Aorta (tissue), 5 donors: Measurements from ENCODE around the gene MRPL18. TPM values are rescaled to one million over a fixed set of nuclear protein-coding genes. Genes with fewer than 3 reads are reported as not detected.

ENCODE experiments used
- ATAC-seq: fragments of 200-7000 bp; cut with Tn5 transposase; one replicate; pipeline ENCODE4 v1.9.1; 2022; ENCODE audit warnings: moderate library complexity; ENCODE audit not compliant: low FRiP score
- DNase-seq, 2 donors: peaks; one replicate each; pipeline ENCODE4 v3.0.0-alpha.2; 2020
- H3K27ac ChIP-seq, 2 donors: one replicate each; pipeline ENCODE4 v1.5.1; 2013; ENCODE audit warnings: low read length in 2 of 2, mild to moderate bottlenecking in 2 of 2, moderate library complexity in 2 of 2, control low read depth in 1 of 2, inconsistent platforms in 1 of 2, low read depth in 1 of 2
- H3K27me3 ChIP-seq, 2 donors: one replicate each; pipeline ENCODE4 v1.6.1; 2013; ENCODE audit warnings: control low read depth in 1 of 2, low read length in 1 of 2, mild to moderate bottlenecking in 1 of 2, moderate library complexity in 1 of 2; ENCODE audit not compliant: insufficient read depth in 2 of 2, control insufficient read depth in 1 of 2
- H3K36me3 ChIP-seq, 2 donors: one replicate each; pipeline ENCODE4 v1.6.1; 2013; ENCODE audit warnings: control low read depth in 1 of 2, low read length in 1 of 2, mild to moderate bottlenecking in 1 of 2; ENCODE audit not compliant: insufficient read depth in 2 of 2, control insufficient read depth in 1 of 2
- H3K4me1 ChIP-seq, 2 donors: one replicate each; pipeline ENCODE4 v1.6.1; 2013; ENCODE audit warnings: low read length in 2 of 2, control low read depth in 1 of 2, mild to moderate bottlenecking in 1 of 2, moderate library complexity in 1 of 2; ENCODE audit not compliant: insufficient read depth in 2 of 2, control insufficient read depth in 1 of 2
- H3K4me3 ChIP-seq, 2 donors: one replicate each; pipeline ENCODE4 v1.5.1; 2013; ENCODE audit warnings: low read length in 2 of 2, control low read depth in 1 of 2, mild to moderate bottlenecking in 1 of 2
- H3K9me3 ChIP-seq: one replicate; pipeline ENCODE4 v1.6.1; 2013; ENCODE audit warnings: mild to moderate bottlenecking, low read length; ENCODE audit not compliant: control insufficient read depth
- WGBS, 2 donors: extraction: QIAGEN DNeasy Blood & Tissue Kit; methylation state at CpG; one replicate each; pipeline ENCODE4 v1.1.7; 2013; 5-methylcytosine and 5-hydroxymethylcytosine counted together
- intact Hi-C, 2 donors: fragments of 100-400 bp; cut with DNase I; formaldehyde crosslinking; loops; one replicate each; pipeline versions ENCODE4 v1.14.2 to v1.15.0; 2022
- polyA plus RNA-seq, 2 donors: library from polyadenylated mRNA; stranded (reverse); fragments of 200-250 nt; gene quantifications; one replicate each; pipeline ENCODE4 v1.2.3, GENCODE V29; 2013
- total RNA-seq, 2 donors: library from RNA; stranded (reverse); fragmentation: NEBNext Ultra II Directional; extraction: Animal tissue kit (Norgen Biotek cat#: 25700); gene quantifications; one replicate each; pipeline ENCODE4 v1.2.1, GENCODE V29; 2021
- donor health status: healthy with polysubstance abuse.
- donor health status: Bipolar disorder and iron deficiency.
- donor health status: DM: no; HTN: no; CAD: no.
- donor health status: DM: no; HTN: no; CAD: no.
- donor health status: DM: yes; HTN: yes; CAD: no.

The MRPL18 gene
- total and polyA plus RNA-seq, 4 donors: 38.8 to 83.3 (median 55.0) TPM

- H3K27ac ChIP-seq: peak overlapping the region in 1 of 2 donors; percentile 12
- intact Hi-C loops: no loop called here
- peak; percentile 48 for ATAC-seq
- no peak for DNase-seq
- no peak overlapping the region for H3K4me3 ChIP-seq
- no peaks in the 10 kb centered on the region for H3K36me3 ChIP-seq
- WGBS, 2 donors: 66 to 72% methylated on average over 29 of the region's 29 CpGs
- H3K9me3 ChIP-seq: no peaks in the 10 kb centered on the region
- H3K27me3 ChIP-seq: no peaks in the 10 kb centered on the region
- H3K4me1 ChIP-seq: peaks cover 0 to 4% of the 10 kb centered on the region in 2 donors
Observed at GRCh38 chr6:159836718-159837490, 46.6 kb downstream of the MRPL18 start.

GRCh38 chr6:159837511-159837910 lies 47.2 kb downstream of the MRPL18 start:
- H3K4me3 ChIP-seq: no peak overlapping the region
- H3K27me3 ChIP-seq: no peaks in the 10 kb centered on the region
- no peaks in the 10 kb centered on the region for H3K36me3 ChIP-seq
- no peak for ATAC-seq
- H3K4me1 ChIP-seq: peaks cover 0 to 4% of the 10 kb centered on the region in 2 donors
- intact Hi-C loops: no loop called here
- WGBS, 2 donors: 83 to 89% methylated on average over 8 of the region's 8 CpGs
- DNase-seq: no peak
- no peaks in the 10 kb centered on the region for H3K9me3 ChIP-seq
- H3K27ac ChIP-seq: no peak overlapping the region

GRCh38 chr6:159838020-159838744 lies 47.9 kb downstream of the MRPL18 start:
- WGBS, 2 donors: 83 to 87% methylated on average over 7 of the region's 7 CpGs
- intact Hi-C loops: no loop called here

GRCh38 chr6:159842035-159842434 lies 51.8 kb downstream of the MRPL18 start:
- no peaks in the 10 kb centered on the region for H3K4me1 ChIP-seq
- no peaks in the 10 kb centered on the region for H3K9me3 ChIP-seq
- intact Hi-C loops: no loop called here
- no peak overlapping the region for H3K27ac ChIP-seq
- no peaks in the 10 kb centered on the region for H3K36me3 ChIP-seq
- no peak for ATAC-seq
- WGBS, 2 donors: 88 to 90% methylated on average over 4 of the region's 4 CpGs
- no peaks in the 10 kb centered on the region for H3K27me3 ChIP-seq
- no peak overlapping the region for H3K4me3 ChIP-seq
- no peak for DNase-seq

More at GRCh38 chr6:159838020-159838744, 47.9 kb downstream of the MRPL18 start:
- no peaks in the 10 kb centered on the region for H3K9me3 ChIP-seq
- H3K36me3 ChIP-seq: no peaks in the 10 kb centered on the region
- ATAC-seq: no peak
- H3K4me3 ChIP-seq: no peak overlapping the region
- no peak for DNase-seq
- no peaks in the 10 kb centered on the region for H3K27me3 ChIP-seq
- no peak overlapping the region for H3K27ac ChIP-seq
- peaks cover 0 to 4% of the 10 kb centered on the region in 2 donors for H3K4me1 ChIP-seq

GRCh38 chr6:159844737-159845645 lies 54.7 kb downstream of the MRPL18 start:
- DNase-seq (no peak), ATAC-seq (no peak)
- H3K4me1 ChIP-seq: no peaks in the 10 kb centered on the region
- intact Hi-C loops: no loop called here
- H3K9me3 ChIP-seq: no peaks in the 10 kb centered on the region
- no peak overlapping the region for H3K4me3 ChIP-seq
- 83 to 89% methylated on average over 13 of the region's 13 CpGs for WGBS, 2 donors
- no peak overlapping the region for H3K27ac ChIP-seq
- no peaks in the 10 kb centered on the region for H3K27me3 ChIP-seq
- H3K36me3 ChIP-seq: no peaks in the 10 kb centered on the region

Other genes starting within 250 kb of the MRPL18 start
- gene SOD2, start 97.2 kb upstream of the MRPL18 start, total RNA-seq: 100 to 1,000 TPM; 387 to 624 TPM
- gene SOD2, start 97.2 kb upstream of the MRPL18 start, polyA plus RNA-seq: 100 to 1,000 TPM in 1 of 2 donors, 10 to 100 TPM in 1; 98.1 to 209 TPM
- 10 to 100 TPM; 91.7 to 94.7 TPM for gene WTAP, start 63.0 kb upstream of the MRPL18 start, total RNA-seq
- 10 to 100 TPM; 67.7 to 83.8 TPM for gene WTAP, start 63.0 kb upstream of the MRPL18 start, polyA plus RNA-seq
- gene ACAT2, start 28.4 kb upstream of the MRPL18 start, total RNA-seq: 10 to 100 TPM; 16.5 to 21.4 TPM
- gene ACAT2, start 28.4 kb upstream of the MRPL18 start, polyA plus RNA-seq: 10 to 100 TPM; 13.0 to 18.7 TPM
- gene TCP1, start 865 bp upstream of the MRPL18 start, total RNA-seq: 100 to 1,000 TPM; 110 to 146 TPM
- gene TCP1, start 865 bp upstream of the MRPL18 start, polyA plus RNA-seq: 100 to 1,000 TPM; 105 to 116 TPM
- under 1 TPM in 1 of 2 donors, not detected in 1; 0.26 TPM for gene PNLDC1, start 9.8 kb downstream of the MRPL18 start, total RNA-seq
- gene PNLDC1, start 9.8 kb downstream of the MRPL18 start, polyA plus RNA-seq: under 1 TPM; 0.38 to 0.46 TPM
- gene MAS1, start 100.5 kb downstream of the MRPL18 start, total RNA-seq: under 1 TPM in 1 of 2 donors, not detected in 1; 0.12 TPM
- not detected for gene MAS1, start 100.5 kb downstream of the MRPL18 start, polyA plus RNA-seq
- 10 to 100 TPM; 76.8 to 82.0 TPM for gene IGF2R, start 178.6 kb downstream of the MRPL18 start, total RNA-seq
- 10 to 100 TPM in 1 of 2 donors, 1 to 10 TPM in 1; 5.8 to 32.4 TPM for gene IGF2R, start 178.6 kb downstream of the MRPL18 start, polyA plus RNA-seq